H54 (cell line): ENCODE measurements around the gene WNT1.
A peak's percentile ranks its signal among the peaks of the same experiment; 100 is the strongest.

Experiments
- DNase-seq: peaks from one replicate; pipeline ENCODE4 v3.0.0; 2011; ENCODE audit warnings: low spot score, mixed read lengths; ENCODE audit not compliant: insufficient read length
- FAIRE-seq: peaks from 3 replicates; lab custom pipeline; 2011; peaks lifted over from hg19 to GRCh38; lab: Jason Lieb, UNC
- POLR2A ChIP-seq: IDR thresholded peaks from 2 replicates; pipeline ENCODE4 v1.6.1; 2011; ENCODE audit warnings: low read depth, mild to moderate bottlenecking, low read length

WNT1 gene

DNA sequence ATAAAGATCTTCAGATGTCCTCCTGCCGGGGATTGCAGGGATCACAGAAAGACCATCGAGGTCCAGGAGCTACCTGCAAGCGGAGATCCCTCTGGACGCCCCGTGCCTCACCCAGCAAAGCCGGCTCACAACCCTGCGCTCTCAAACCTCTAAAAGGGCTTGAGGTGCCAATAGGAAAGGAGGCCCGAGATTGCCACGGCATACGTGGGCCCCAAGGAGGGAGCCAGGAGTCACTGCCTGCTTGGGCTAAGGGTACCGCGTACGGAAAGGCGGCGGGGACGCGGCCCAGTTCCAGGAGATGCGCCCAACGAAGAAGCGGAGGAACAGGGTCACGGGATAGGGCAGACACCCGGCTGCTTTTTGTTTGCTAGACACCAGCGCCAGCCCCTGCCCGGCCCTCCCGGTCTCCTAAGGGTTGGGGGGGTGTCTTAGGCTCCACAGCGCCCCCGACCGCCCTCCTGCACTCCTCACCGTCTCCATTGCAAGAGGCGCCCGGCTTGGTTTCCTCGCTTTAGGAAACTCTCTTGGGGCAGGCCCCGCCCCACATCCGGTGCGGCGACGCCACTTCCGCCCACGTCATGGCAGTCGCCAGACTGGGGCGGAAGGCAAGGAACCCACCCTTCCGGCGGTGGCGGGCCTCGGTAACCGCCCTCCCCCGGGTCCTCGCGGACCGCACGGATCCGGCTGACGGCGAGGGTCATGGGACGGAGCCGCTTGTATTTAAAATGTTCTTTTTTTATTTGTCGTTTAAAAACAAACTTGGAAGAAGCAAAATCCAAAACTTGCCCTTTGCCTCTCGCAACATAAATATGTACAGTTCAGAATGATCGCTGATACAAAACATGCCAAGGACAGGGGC lies 40.4 kb downstream of the WNT1 start, which contains the start of gene PRKAG1:
Gene PRKAG1 (minus strand): TSS at position 516 of the 859 bp plus-strand sequence. CDS start 36 bp downstream, at position 480.
- DNase-seq (peak; percentile 96), FAIRE-seq (peak; percentile 45)
- peak; percentile 71 for TF ChIP-seq POLR2A

DNA sequence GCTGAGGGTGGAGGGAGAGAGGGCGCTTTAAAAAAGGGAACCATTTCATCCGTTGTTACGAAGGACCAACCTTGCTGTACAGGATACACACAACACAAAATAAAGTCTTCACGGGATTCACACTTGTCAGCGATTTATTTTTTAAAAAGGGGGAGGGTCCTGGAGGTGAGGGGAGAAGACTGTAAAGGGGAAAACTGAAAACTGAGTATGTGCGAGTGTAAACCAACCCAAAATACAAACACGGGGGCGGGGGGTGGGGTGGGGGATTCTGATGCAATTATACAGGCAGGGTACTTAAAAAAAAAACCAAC lies 41.0 kb downstream of the WNT1 start:
- no peak for FAIRE-seq

DNA sequence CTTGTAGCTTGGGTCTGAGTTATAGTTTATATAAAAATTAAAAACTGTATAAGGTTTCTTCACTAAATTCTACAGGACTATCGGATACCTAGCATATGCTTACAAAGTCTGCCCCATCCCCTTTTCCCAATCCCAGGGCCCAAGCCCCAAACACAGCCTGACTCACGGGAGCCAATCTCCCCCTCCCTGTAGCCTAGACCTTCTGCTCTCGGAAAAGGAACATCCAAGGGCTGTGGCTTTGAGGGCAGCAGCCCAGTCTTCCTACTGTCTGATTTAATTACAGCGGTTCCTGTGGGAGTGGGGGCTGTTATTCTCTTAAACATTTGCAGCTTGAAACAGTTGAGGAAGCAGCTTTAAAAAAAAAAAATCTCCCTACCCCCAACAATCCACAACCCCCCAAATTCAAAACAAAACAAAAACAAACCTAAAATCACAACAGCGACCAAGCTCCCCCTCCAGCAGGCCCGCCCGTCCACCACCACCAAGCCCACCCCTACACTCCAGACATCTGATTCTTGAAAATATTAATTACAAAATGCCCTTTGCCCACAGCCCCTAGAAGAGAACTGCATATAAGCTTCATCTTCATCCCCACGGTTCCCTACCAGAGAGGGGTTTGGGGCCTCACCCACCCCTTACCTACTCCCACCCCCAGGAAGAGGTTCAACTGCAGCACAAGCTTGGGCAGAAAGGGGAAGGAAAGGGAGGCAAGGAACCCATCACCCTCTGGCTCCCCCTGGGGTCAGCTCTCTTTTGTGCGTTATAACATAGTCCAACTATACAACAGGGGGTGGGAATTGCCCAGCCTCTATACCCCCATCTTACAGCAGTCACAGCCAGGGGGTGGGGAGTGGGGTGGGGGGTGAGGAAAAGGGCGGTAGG lies 41.6 kb downstream of the WNT1 start:
- FAIRE-seq (no peak), DNase-seq (no peak)
- no peak for TF ChIP-seq POLR2A

More for the DNA sequence above, 41.0 kb downstream of the WNT1 start:
- no peak for DNase-seq
- TF ChIP-seq POLR2A = no peak

DNA sequence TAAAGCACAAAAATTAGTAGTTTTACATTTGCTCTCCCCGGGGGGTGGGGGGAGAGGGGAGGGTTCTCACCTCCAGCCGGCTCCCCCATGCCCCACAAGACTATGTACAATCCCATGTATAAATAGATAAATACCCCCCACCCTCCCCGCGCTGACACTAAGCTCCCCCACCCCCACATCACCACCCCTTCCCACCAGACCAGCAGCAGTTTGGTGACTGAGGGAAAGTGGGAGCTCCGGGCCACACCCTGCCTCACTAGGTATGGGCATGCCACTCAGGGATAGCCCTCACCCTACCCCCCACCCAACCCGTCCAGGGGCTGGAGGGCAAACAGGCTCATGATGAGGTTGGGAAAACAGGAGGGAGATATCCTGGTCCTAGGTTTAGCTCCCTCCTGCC lies 42.3 kb downstream of the WNT1 start:
- FAIRE-seq = no peak
- no peak for TF ChIP-seq POLR2A
- no peak for DNase-seq

DNA sequence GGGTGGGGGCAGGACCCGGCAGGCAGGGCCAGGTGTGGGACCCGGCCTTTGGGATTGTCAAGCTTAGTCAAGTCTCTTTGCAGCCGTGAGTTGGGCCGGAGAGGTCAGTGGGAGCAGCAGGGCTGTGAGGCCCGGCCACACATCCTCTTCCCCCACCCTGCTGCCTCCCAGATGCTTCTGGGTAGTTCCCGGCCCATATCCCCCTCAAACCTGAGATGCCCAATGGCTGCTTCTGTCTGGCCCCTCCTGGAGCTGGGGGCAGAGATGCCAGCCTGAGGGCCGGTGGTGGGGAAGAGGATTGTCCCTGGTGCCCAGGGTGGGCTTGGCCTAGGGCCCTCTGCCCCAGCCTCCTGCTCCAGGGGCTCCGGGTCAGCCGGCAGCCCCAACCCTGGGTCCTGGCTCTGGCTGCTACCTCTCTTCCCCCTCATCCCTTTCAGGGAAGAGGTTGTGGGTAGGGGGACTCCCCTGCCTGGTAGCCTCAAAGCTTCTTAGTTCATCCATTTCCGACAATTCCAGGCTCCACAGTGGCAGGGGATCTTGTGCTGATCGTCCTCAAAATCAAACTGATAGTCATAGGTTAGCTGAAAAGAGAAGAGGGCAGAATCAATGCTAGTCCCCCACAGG lies 43.3 kb downstream of the WNT1 start:
- DNase-seq = no peak
- FAIRE-seq = no peak
- TF ChIP-seq POLR2A = no peak

DNA sequence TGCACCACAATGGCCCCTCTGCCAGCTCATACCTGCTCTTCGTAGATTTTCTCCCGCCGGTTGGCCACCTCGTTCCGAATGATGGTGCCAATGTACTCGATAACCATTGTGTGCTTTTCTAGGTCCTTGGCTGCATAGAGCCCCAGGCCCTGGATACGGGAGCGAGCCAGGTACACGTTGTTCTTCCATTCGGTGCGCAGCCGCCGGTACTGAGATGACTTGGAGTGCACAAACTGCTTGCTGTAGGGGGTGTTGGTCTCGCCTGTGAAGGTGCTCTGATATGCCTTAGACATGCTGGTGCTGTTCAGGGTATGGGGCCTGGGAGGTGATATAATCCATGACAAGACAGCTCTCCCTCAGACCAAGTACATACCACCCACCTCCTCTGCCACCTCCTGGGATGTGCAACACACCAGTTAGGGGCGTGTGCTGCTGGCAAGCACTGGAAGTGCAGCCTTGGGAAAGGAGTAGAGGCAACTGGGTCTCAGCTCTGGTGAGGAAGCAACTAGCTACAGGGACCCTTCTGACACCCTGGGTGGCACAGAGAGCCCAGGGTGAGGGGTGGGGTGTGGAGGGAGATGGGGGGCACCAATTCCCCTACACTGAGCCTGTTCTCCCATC lies 44.5 kb downstream of the WNT1 start:
- TF ChIP-seq POLR2A = no peak
- DNase-seq = no peak
- FAIRE-seq = no peak

DNA sequence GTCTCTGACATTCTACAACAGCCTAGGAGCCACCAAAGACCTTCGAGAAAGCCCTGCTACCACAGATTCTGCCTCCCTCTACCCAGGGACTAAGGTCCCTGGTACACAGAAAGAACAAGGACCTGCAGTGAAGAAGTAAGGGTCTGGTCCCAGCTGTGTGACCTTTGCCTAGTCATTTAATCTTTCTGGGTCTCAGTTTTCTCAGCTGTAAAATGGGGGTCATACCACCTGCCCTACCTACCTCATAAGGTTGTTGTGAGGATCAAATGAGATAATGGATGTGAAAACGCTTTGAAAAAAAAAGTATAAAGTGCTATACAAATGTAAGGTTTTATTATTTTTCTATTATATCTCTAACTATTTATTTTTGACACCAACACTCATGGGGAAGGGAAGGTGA lies 45.7 kb downstream of the WNT1 start:
- no peak for TF ChIP-seq POLR2A
- DNase-seq (no peak), FAIRE-seq (no peak)

DNA sequence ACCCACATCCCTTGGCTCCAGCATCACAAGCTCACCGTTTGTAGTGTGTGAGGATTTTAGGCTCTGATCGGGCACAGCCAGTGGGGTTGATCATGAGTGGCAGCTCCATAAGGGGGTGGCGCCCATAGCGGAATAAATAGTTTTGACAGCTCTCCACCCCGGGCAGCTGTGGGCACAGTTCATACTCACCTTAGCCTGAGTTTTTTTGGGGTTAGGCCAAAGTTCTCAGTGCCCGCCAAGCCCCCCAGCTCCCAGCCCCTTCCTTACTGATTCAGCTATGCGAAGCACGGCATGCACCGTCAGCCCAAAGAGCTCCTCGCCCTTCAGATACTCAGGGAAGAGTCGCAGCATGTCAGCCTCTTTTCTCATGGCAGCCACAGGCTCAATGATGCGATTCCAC lies 46.4 kb downstream of the WNT1 start:
- TF ChIP-seq POLR2A = no peak
- DNase-seq (no peak), FAIRE-seq (no peak)

DNA sequence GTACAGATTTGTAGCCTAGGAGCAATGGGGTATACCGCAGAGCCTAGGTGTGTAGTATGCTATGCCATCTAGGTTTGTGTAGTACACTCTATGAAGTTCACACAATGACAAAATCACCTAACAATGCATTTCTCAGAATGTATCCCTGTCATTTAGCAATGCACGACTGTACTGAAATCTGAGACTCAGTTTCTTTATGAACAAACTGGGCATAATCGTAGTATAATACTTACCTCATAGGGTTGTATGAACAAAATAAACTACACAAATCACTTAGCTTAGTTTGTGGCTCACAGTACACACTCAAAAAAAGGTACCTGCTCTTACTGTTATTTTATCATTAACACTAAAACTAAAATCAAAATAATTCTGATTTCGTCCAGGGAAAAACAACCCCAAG lies 47.3 kb downstream of the WNT1 start:
- DNase-seq (no peak), FAIRE-seq (no peak)
- no peak for TF ChIP-seq POLR2A

DNA sequence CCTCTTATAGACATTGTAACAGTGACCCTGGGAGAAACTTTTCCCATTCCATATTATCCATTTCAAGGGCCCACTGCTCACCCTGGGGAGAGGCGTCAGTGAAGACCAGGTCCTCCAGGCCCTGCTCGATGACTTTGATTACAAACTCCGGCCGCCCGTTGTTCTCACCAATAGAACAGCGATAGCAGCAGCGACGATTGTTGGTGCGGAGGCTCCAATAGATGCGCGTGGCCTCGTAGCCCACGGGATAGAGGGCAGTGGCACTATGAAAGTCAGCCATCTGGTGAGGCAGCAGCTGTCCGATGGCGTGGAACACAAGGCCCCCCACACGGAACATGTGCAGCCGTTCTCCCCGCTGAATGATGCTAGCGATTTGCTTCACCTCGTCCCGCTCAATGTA lies 48.0 kb downstream of the WNT1 start:
- FAIRE-seq (no peak), DNase-seq (no peak)
- TF ChIP-seq POLR2A = no peak

DNA sequence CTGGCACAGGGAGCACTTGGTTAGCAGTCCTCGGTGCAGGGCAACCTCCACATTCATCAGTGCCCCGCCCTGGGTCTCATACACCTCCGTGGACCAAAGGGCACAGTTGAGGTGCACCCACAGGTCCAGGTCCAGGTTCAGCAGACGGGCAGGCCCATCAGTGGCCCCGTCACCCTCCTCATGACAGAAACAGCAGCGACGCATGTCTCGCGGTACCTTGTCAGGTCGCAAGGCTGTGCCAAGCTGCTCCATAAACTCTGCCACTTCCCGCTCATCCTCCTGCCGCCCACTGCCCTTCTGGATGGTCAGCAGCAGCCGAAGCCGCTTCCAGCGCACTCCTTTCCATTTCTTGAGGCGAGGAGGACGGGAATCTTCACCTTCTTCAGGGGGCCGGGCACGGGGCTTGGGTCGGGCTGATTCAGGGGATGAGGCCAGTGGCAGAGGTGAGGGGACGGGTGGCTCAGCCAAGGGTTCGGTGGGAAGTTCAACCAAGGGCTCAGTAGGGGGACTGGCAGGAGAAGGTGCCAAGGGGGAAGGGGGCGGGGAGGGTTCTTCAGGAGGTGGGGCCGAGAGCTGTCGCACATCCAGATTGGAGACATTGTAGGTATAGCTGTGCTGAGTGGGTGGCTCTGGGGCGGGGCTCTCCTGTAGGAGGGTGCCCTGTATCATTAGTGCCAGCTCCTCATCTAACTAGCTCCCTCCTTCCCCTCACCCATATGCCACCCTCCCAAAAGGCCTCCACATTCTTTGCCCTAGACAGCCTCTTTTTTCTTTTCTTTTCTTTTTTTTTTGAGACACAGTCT lies 48.8 kb downstream of the WNT1 start:
- no peak for DNase-seq
- no peak for FAIRE-seq
- no peak for TF ChIP-seq POLR2A

DNA sequence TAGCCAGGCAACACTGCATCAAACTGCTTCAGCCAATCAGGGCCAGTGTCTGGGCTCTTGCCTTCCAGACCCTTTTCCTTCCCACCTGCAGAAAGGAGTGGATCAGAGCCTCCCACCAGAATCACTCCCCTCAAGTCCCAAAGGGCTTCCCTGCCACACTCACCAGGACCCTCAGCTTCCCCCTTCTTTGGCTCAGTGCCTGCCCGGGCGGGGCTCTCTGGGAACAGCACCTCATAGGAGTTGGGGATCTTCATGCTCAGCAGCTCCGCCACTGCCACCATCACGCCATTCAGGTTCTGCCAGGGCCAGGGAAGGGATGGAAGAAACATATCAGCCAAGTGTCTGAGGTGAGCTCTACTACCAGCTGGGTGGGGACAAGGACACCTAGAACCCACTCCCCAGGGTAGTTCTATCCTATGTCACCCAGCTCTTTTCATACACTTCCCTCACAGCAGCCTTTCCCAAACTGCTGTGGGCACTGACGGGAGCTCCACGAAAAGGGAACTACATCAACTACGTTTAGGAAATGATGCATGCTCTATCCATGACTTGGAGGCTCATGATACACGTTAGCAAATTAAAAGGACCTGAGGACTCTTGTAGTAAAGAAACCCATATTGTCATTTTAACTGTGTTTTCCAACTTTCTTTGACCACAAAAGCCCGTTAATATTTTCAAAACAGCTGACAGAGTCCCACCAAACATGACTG lies 49.9 kb downstream of the WNT1 start:
- DNase-seq (no peak), FAIRE-seq (no peak)
- no peak for TF ChIP-seq POLR2A
